ENCODE results near the gene CRELD1. TPM values are rescaled to one million over a fixed set of nuclear protein-coding genes. Genes with fewer than 3 reads are reported as not detected.

Gene CRELD1
- total RNA-seq, 1 experiment from 2014 or later, result 15.5 TPM

DNA sequence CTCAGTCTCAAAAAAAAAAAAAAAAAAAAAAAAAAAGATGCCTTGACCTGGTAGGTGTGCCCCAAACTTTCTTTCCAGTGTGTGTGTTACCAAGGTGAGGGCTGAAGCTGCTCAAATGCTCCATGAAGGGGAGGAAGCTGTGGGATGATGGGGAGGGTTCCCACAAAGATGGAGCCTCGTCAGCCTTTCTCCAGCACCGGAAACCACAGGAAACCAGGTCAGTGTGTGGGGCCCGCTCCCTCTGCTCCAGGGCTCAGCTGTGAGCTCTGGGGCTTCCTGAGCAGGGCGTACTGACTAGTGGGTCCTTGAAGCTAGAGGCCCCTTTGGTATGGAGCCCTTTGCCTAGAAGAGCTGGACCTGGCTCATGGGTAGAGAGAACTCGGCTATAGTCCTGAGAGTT is 31.7 kb upstream of the CRELD1 start:
- Histone ChIP-seq H3K4me1 (ENCODE audit: insufficient read depth, low read length) (no peaks in the 10 kb centered on the region; the same call in 1 of the 2 replicates), H2BK120ac (ENCODE audit: low read depth, low read length, poor library complexity, severe bottlenecking) (no peak overlapping the region), H3K9ac (ENCODE audit: extremely low read depth, insufficient read length, low read length) (no peak overlapping the region), H2BK5ac (ENCODE audit: insufficient read length, low read length) (no peak overlapping the region), H4K91ac (ENCODE audit: insufficient read length, low read depth, low read length) (no peak overlapping the region), H3K79me1 (ENCODE audit: insufficient read depth, low read depth, low read length, poor library complexity, severe bottlenecking) (no peaks in the 10 kb centered on the region), H3K56ac (ENCODE audit: insufficient read length, low read depth, low read length) (no peak overlapping the region), H3T11ph (ENCODE audit: low read length) (no peak overlapping the region), H3K4ac (ENCODE audit: low read depth, low read length) (no peak overlapping the region), H3K9me3 (ENCODE audit: control insufficient read depth, low read depth, low read length) (no peaks in the 10 kb centered on the region), H2AK5ac (ENCODE audit: insufficient read length, low read length) (no peak overlapping the region), H2AFZ (ENCODE audit: low read length) (no peak overlapping the region), H4K5ac (ENCODE audit: insufficient read length, low read depth, low read length) (no peak overlapping the region), H3K14ac (ENCODE audit: insufficient read depth, low read length) (no peak overlapping the region), H3K27me3 (ENCODE audit: insufficient read depth, low read length) (no peaks in the 10 kb centered on the region), H2BK20ac (ENCODE audit: low read depth, low read length, poor library complexity, severe bottlenecking) (no peak overlapping the region), H3K79me2 (ENCODE audit: insufficient read depth, low read length) (no peaks in the 10 kb centered on the region), H3K23me2 (ENCODE audit: insufficient read length, low read depth, low read length, poor library complexity, severe bottlenecking) (no peaks in the 10 kb centered on the region), H3K4me2 (ENCODE audit: insufficient read depth, insufficient read length, low read length) (no peak overlapping the region), H3K23ac (ENCODE audit: insufficient read length, low read depth, low read length) (no peak overlapping the region), H3K18ac (ENCODE audit: insufficient read length, low read depth, low read length) (no peak overlapping the region), H3K27ac (ENCODE audit: insufficient read length, low read depth, low read length) (no peak overlapping the region), H2BK15ac (ENCODE audit: low read depth, low read length) (no peak overlapping the region), H4K8ac (replicated peaks; ENCODE audit: insufficient read length, low read depth, low read length) (no peak overlapping the region), H2BK12ac (ENCODE audit: insufficient read length, low read depth, low read length) (no peak overlapping the region), H4K20me1 (ENCODE audit: control insufficient read depth, insufficient read depth, insufficient read length) (no peaks in the 10 kb centered on the region)
- no peaks in the 10 kb centered on the region for H3K27me3 Mint-ChIP-seq (ENCODE audit: low read depth)
- H3K9me3 Mint-ChIP-seq, result no peaks in the 10 kb centered on the region
- peaks cover 15 to 27% of the 10 kb centered on the region in 2 experiments for H3K4me1 Mint-ChIP-seq
- WGBS (ENCODE audit: extremely low coverage, insufficient read length, low lambda C conversion rate), result no CpG with 5 or more reads among the region's 5 CpGs
- no peak for DNase-seq
- no peak overlapping the region for H3K4me3 Mint-ChIP-seq
- no peaks in the 10 kb centered on the region for H3K36me3 Mint-ChIP-seq (ENCODE audit: insufficient read depth in 1 of 3, low read depth in 3 of 3)
- H3K27ac Mint-ChIP-seq, result no peak overlapping the region
- TF ChIP-seq, protein P1, sequence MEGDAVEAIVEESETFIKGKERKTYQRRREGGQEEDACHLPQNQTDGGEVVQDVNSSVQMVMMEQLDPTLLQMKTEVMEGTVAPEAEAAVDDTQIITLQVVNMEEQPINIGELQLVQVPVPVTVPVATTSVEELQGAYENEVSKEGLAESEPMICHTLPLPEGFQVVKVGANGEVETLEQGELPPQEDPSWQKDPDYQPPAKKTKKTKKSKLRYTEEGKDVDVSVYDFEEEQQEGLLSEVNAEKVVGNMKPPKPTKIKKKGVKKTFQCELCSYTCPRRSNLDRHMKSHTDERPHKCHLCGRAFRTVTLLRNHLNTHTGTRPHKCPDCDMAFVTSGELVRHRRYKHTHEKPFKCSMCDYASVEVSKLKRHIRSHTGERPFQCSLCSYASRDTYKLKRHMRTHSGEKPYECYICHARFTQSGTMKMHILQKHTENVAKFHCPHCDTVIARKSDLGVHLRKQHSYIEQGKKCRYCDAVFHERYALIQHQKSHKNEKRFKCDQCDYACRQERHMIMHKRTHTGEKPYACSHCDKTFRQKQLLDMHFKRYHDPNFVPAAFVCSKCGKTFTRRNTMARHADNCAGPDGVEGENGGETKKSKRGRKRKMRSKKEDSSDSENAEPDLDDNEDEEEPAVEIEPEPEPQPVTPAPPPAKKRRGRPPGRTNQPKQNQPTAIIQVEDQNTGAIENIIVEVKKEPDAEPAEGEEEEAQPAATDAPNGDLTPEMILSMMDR (conservative IDR thresholded peaks at IDR 0.05), result no peak
